ENCODE data around the gene XPO4.

- TF ChIP-seq POLR2AphosphoS5 (IDR thresholded peaks at IDR 0.05; ENCODE audit: low read depth), result no peak
- no peak for TF ChIP-seq CTCF (IDR thresholded peaks at IDR 0.05; ENCODE audit: insufficient read depth, low read length)
- TF ChIP-seq REST (IDR thresholded peaks at IDR 0.05; ENCODE audit: insufficient replicate concordance, low read depth), result no peak
- no peak for TF ChIP-seq SPI1 (IDR thresholded peaks at IDR 0.05; ENCODE audit: borderline replicate concordance, low read depth)
- TF ChIP-seq GABPA (IDR thresholded peaks at IDR 0.05; ENCODE audit: low read depth), result no peak
Observed at GRCh38 chr13:20891034-20891433, 11.5 kb downstream of the XPO4 start.
